HG02981 (cell line): ENCODE data around the gene TGFBRAP1.

Experiments
- ATAC-seq: cut with Tn5 transposase; IDR thresholded peaks from one replicate; pipeline ENCODE4 v1.9.1; 2021; ENCODE audit warnings: mild to moderate bottlenecking, moderate library complexity; ENCODE audit not compliant: unreplicated experiment

TGFBRAP1 gene

DNA sequence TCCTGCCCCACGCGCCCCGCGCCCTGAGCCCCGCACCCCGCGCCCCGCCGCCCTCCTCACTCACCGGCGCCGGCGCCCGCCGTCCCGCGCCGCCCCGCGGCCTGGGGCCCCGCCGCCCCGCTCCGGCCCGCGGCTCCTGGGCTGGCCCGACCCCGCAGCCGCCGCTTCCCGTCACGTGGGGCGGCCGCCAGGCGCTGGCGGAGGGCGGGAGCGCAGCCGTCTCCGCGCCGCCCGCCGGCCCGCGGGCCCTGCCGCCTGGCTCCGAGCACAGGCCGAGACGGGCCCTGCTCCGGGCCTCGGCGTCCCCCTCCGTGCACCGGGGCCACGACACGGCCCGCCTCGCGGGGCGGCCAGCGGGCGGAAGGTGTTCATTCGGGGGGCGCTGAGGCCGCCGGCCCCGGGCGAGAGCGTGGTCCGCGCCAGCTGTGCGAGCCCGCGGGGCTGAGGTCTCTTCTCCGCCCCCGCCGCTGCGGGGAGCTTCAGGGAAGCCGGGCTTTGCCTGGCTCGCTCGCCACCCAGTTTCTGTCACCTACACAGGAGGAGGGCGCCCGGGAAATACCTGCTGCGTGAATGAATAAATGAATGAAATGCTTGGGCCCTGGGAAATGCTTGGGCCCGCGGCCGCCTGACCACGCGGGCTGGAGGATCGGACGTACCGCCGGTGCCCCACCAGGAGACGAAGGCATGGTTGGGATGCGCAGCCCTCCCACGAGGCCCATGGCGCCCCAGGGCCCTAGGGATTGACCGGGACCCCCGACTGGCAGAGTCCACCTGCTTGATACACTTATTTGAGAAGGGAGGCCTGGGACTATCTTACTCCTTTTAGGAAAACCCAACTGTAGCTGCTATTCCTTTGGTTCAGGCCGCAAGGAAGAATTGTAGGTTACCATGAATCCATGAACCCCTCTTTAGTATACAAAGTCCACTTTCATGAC lies at the start of gene TGFBRAP1:
TSS of gene TGFBRAP1 (minus strand) at position 175 of the 935 bp plus-strand sequence. CDS start 21,434 bp downstream, outside the sequence.
- peak; percentile 62 for ATAC-seq

- no peak for ATAC-seq
Observed at GRCh38 chr2:105378921-105379383, 49.4 kb upstream of the TGFBRAP1 start.

DNA sequence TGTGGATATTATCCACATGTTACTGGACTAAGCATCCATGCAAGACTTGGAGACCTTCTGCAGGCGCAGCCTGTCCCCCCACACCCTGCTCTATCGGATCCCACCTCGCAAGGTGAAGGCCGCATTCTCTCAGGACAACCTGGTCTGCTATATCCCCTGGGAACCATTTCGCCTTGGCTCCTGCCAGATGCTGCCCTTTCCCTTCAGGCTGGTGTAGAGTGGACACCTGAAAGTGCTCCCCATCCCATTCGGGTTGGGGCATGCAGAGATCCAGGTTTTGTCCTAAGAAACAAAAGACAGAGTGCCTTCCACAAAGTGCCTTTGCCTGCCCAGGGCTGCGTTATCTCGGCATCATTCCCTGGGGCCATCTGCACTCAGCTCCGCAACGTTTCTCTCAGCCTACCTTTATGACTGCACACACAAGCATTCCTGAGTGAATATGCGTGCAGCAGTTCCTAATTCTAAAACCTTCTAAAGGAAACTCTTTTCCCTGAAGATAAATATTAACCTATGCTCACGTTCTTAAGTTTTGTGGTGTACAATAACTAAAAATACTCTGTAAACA lies 48.8 kb upstream of the TGFBRAP1 start:
- no peak for ATAC-seq

GRCh38 chr2:105377871-105378270 lies 48.3 kb upstream of the TGFBRAP1 start:
- no peak for ATAC-seq

GRCh38 chr2:105376789-105377240 lies 47.3 kb upstream of the TGFBRAP1 start:
- no peak for ATAC-seq

DNA sequence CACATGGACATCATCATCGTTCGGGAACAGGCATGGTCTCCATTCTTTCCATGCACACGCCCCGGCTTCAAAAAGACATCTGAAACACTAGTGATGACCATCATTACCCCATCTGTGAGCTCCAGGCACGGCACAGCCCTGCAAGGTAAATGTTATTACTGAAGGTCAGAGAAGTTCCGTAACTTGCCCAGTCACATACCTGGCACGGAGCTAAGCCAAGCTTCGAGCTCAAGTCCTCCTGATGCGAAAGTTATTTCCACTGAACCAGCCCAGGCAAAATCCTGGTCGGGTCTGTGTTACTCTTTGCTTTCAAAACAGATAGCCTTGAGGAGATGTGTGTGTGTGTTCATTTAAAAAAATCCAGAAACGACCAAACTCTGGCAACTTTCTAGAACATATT lies 46.5 kb upstream of the TGFBRAP1 start:
- no peak for ATAC-seq

DNA sequence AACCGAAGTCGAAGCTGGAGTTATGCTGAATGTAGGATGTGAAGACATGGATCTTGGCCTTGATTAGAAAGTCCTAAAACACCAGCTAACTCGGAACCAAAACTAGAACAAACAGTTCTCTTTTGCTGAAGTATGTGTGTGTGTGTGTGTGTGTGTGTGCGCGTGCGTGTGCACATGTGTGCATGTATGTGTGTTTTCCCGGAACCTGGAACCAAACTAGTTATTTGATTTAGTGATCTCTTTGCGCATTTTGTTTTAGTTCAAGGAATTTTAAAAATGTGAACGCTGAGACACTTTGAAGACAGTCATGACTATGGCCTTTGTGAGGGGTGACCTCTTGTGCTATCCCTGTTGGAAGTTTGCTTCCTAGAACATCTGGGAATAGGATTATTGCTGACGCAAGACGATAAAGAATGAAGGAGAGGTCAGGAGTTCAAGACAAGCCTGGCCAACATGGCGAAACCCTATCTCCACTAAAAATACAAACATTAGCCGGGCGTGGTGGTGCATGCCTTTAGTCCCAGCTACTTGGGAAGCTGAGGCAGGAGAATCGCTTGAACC lies 45.5 kb upstream of the TGFBRAP1 start:
- no peak for ATAC-seq

- peak; percentile 57 for ATAC-seq
Observed at GRCh38 chr2:105373895-105374401, 44.4 kb upstream of the TGFBRAP1 start.

DNA sequence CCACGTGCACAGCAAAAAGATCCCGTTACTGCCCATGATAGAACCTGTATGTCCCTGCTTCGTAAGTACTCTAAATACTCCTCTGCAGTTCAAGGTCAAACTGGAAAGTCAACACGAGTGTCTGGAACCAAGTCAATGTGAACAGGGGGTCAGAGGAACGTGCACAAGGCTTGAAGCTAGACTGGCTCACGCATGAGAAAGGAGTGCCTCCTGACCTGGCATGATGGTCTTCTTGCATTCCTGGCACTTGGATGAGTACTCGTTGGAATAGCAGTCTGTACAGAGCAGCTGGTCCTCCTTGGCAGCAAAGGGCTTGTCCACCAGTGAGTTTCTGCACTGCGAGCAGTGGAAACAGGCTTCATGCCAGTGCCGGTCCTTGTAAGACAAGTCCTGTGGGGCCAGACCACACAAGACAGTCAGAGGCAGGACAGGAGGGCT lies 43.8 kb upstream of the TGFBRAP1 start:
- ATAC-seq = no peak

DNA sequence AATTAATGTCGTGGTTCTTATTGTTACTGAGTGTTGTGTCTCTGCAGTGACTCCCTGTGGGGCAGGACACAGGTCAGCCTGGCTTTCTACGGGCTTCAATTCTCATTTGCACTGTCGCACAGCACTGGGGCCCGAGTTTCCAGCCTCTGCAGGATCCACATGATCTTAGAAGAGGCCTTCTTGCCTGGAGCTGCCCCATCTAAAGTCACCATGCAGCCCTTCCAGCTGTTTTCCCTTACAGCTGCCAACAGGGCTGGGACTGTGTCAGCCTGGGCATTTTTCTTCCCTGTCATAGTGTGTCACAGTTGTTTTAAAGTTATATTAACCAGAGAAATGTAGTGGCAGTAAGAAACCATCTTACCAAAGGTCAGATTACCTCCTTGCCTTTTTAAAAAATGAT lies 42.3 kb upstream of the TGFBRAP1 start:
- ATAC-seq = no peak

GRCh38 chr2:105371156-105371555 lies 41.6 kb upstream of the TGFBRAP1 start:
- no peak for ATAC-seq

- peak; percentile 96 for ATAC-seq
Observed at GRCh38 chr2:105369777-105370690, 40.5 kb upstream of the TGFBRAP1 start.

DNA sequence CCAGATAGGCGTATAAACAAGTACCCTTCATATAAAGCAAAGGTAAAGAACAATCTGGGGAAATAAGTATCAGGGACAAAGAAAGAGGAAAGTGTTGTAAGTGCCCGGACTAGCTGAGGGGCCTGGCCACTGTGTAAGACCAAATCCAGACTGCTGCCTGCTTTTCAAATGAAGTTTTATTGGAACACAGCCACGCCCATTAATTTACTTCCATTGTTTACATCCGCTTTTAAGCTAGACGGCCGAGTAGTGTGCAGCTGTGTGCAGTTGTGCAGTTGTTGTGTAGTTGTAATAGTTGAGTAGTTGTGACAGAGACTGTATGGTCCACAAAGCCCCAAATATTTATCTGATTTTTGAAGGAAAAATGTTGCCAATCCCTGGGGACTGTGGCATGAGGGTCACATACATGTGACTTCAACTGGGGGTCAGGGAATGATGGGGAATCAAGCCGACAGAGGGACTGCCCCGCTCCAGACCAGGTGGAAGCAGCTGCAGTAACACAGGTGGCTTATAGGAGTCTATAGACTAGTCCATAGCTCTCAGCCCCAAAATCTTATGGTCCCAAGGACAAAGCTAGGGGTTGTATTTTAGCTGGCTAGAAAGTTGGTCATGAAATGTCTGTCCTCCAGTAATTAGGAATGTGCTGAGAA lies 39.3 kb upstream of the TGFBRAP1 start:
- no peak for ATAC-seq

GRCh38 chr2:105365206-105365605 lies 35.7 kb upstream of the TGFBRAP1 start:
- ATAC-seq = no peak

- ATAC-seq = no peak
Observed at GRCh38 chr2:105364436-105365139, 35.1 kb upstream of the TGFBRAP1 start.

- no peak for ATAC-seq
Observed at GRCh38 chr2:105362862-105363591, 33.5 kb upstream of the TGFBRAP1 start.

GRCh38 chr2:105361102-105361889 lies 31.8 kb upstream of the TGFBRAP1 start:
- no peak for ATAC-seq

DNA sequence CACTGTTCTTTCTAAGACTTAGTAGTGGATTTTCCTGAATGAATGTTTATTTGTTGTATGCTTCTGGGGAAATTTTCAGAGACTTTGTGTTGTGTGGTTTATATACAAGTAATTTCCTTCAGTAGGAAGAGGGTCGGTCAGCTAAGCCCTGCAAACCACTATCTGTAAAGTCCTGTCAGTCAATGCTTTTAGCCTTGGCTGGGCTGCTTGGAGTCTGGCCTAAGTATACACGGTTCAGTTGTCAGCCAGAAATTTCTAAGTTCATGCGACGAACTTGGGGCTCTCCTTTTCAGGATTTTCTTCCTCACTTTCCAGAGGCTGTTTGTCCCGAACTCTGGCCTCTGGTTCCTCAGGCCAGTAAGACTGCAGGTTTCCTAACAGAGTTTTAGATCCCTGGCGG lies 29.1 kb upstream of the TGFBRAP1 start:
- no peak for ATAC-seq
